Transverse colon (tissue), 4 donors: ENCODE measurements around the gene ACSL1.
"Not testable (repeated sequence)": the region's sequence is repeated elsewhere in the genome, so short reads cannot be mapped to it uniquely, and the experiment has no call there.

Source experiments
- CTCF ChIP-seq, 5 experiments: fragments of 200-600 bp in 3 of 5; fragments of 450-650 bp in 2 of 5; sonication (generic) in 3 of 5; IDR thresholded peaks; 1 replicate in 2 of 5; 2 replicates in 3 of 5; pipeline ENCODE4 v1.5.1; 2016 to 2017; ENCODE audit warnings: antibody characterized with exemption in 5 of 5, inconsistent platforms in 3 of 5, mild to moderate bottlenecking in 2 of 5, moderate library complexity in 1 of 5
- EP300 ChIP-seq: sonication (generic); formaldehyde crosslinking; IDR thresholded peaks from one replicate; pipeline ENCODE4 v1.6.1; 2017; ENCODE audit warnings: antibody characterized with exemption, low read depth
- POLR2A ChIP-seq: fragments of 450-650 bp; IDR thresholded peaks from one replicate; pipeline ENCODE4 v1.6.1; 2016; ENCODE audit warnings: antibody characterized with exemption, mild to moderate bottlenecking, moderate library complexity
- POLR2AphosphoS5 ChIP-seq, 3 donors: sonication (generic); formaldehyde crosslinking; IDR thresholded peaks; one replicate each; pipeline ENCODE4 v1.6.1; 2016; ENCODE audit warnings: antibody characterized with exemption in 3 of 3

GRCh38 chr4:184741651-184742050 lies 84.1 kb downstream of the ACSL1 start:
- not testable (repeated sequence) for TF ChIP-seq POLR2AphosphoS5 (IDR thresholded peaks at IDR 0.05); CTCF (IDR thresholded peaks at IDR 0.05); POLR2A; EP300
